BLaER1 (cell line): Measurements from ENCODE around the gene NSG1.

Source experiments
- H3K27ac ChIP-seq: shearing (Covaris generic); formaldehyde crosslinking; 2 replicates; pipeline ENCODE4 v1.8.1; 2022
- H3K27me3 ChIP-seq: shearing (Covaris generic); formaldehyde crosslinking; 2 replicates; pipeline ENCODE4 v1.8.1; 2022
- H3K36me3 ChIP-seq: shearing (Covaris generic); formaldehyde crosslinking; 2 replicates; pipeline ENCODE4 v1.8.1; 2022
- H3K4me1 ChIP-seq: shearing (Covaris generic); formaldehyde crosslinking; 2 replicates; pipeline ENCODE4 v1.8.1; 2022
- H3K4me2 ChIP-seq: shearing (Covaris generic); formaldehyde crosslinking; 2 replicates; pipeline ENCODE4 v1.8.1; 2022
- H3K4me3 ChIP-seq: shearing (Covaris generic); formaldehyde crosslinking; 2 replicates; pipeline ENCODE4 v1.8.1; 2022
- H3K9ac ChIP-seq: shearing (Covaris generic); formaldehyde crosslinking; 2 replicates; pipeline ENCODE4 v1.8.1; 2022
- H3K9me3 ChIP-seq: shearing (Covaris generic); formaldehyde crosslinking; 2 replicates; pipeline ENCODE4 v1.8.1; 2022
- H4K20me1 ChIP-seq: shearing (Covaris generic); formaldehyde crosslinking; 2 replicates; pipeline ENCODE4 v1.8.1; 2022
- Cebpa-rat ChIP-seq: shearing (Covaris generic); IDR thresholded peaks from 2 replicates; pipeline ENCODE4 v1.8.1; 2022

Gene NSG1

GRCh38 chr4:4395849-4396627 is 9.1 kb downstream of the NSG1 start:
- H3K4me1 ChIP-seq: peaks cover 18% of the 10 kb centered on the region
- H3K36me3 ChIP-seq: no peaks in the 10 kb centered on the region
- H3K4me2 ChIP-seq: peak overlapping the region; percentile 54
- no peak overlapping the region for H3K4me3 ChIP-seq
- peaks cover 10% of the 10 kb centered on the region for H3K9me3 ChIP-seq
- no peak for TF ChIP-seq Cebpa-rat
- peaks cover 44% of the 10 kb centered on the region for H3K27me3 ChIP-seq
- H3K9ac ChIP-seq: no peak overlapping the region
- H3K27ac ChIP-seq: no peak overlapping the region
- H4K20me1 ChIP-seq: peaks cover 24% of the 10 kb centered on the region; the same call in 1 of the 2 replicates

GRCh38 chr4:4396628-4397440 is 9.9 kb downstream of the NSG1 start:
- Histone ChIP-seq H3K36me3 (no peaks in the 10 kb centered on the region), H4K20me1 (peaks cover 24% of the 10 kb centered on the region; the same call in 1 of the 2 replicates), H3K9me3 (peaks cover 10% of the 10 kb centered on the region), H3K4me2 (peak overlapping the region; percentile 54), H3K4me1 (peaks cover 18% of the 10 kb centered on the region), H3K27me3 (peaks cover 40% of the 10 kb centered on the region), H3K27ac (no peak overlapping the region), H3K9ac (no peak overlapping the region), H3K4me3 (no peak overlapping the region)
- no peak for TF ChIP-seq Cebpa-rat

GRCh38 chr4:4397441-4397819 is 10.5 kb downstream of the NSG1 start:
- no peaks in the 10 kb centered on the region for H3K36me3 ChIP-seq
- no peak overlapping the region for H3K9ac ChIP-seq
- H3K27ac ChIP-seq: no peak overlapping the region

GRCh38 chr4:4398430-4398829 is 11.5 kb downstream of the NSG1 start:
- H3K4me2 ChIP-seq: no peak overlapping the region
- H3K36me3 ChIP-seq: no peaks in the 10 kb centered on the region
- peaks cover 10% of the 10 kb centered on the region for H3K9me3 ChIP-seq
- H4K20me1 ChIP-seq: peaks cover 24% of the 10 kb centered on the region; the same call in 1 of the 2 replicates
- H3K27ac ChIP-seq: no peak overlapping the region
- peaks cover 40% of the 10 kb centered on the region for H3K27me3 ChIP-seq
- H3K4me3 ChIP-seq: no peak overlapping the region
- H3K4me1 ChIP-seq: peaks cover 18% of the 10 kb centered on the region
- no peak for TF ChIP-seq Cebpa-rat
- no peak overlapping the region for H3K9ac ChIP-seq

More at GRCh38 chr4:4397441-4397819, 10.5 kb downstream of the NSG1 start:
- H3K4me3 ChIP-seq: no peak overlapping the region
- H3K9me3 ChIP-seq: peaks cover 10% of the 10 kb centered on the region
- peaks cover 40% of the 10 kb centered on the region for H3K27me3 ChIP-seq
- peaks cover 24% of the 10 kb centered on the region; the same call in 1 of the 2 replicates for H4K20me1 ChIP-seq
- TF ChIP-seq Cebpa-rat: no peak
- H3K4me2 ChIP-seq: no peak overlapping the region
- H3K4me1 ChIP-seq: peaks cover 18% of the 10 kb centered on the region

- H3K27ac ChIP-seq: no peak overlapping the region
Measured at GRCh38 chr4:4401036-4401435, 14.1 kb downstream of the NSG1 start.

GRCh38 chr4:4402966-4403365 is 16.1 kb downstream of the NSG1 start:
- Histone ChIP-seq H3K36me3 (no peaks in the 10 kb centered on the region), H3K9ac (no peak overlapping the region), H3K4me3 (no peak overlapping the region), H3K27me3 (peaks cover 31% of the 10 kb centered on the region), H3K4me2 (no peak overlapping the region), H3K9me3 (peaks cover 10% of the 10 kb centered on the region), H4K20me1 (0 out of 2 replicates have a peak, but pooled peaks cover 6% of the 10 kb centered on the region), H3K27ac (no peak overlapping the region), H3K4me1 (peaks cover 27% of the 10 kb centered on the region)
- TF ChIP-seq Cebpa-rat: no peak

More at GRCh38 chr4:4401036-4401435, 14.1 kb downstream of the NSG1 start:
- TF ChIP-seq Cebpa-rat: no peak
- Histone ChIP-seq H4K20me1 (peaks cover 4% of the 10 kb centered on the region; the same call in 1 of the 2 replicates), H3K9me3 (peaks cover 10% of the 10 kb centered on the region), H3K4me1 (peaks cover 16% of the 10 kb centered on the region), H3K4me3 (no peak overlapping the region), H3K9ac (no peak overlapping the region), H3K36me3 (no peaks in the 10 kb centered on the region), H3K4me2 (no peak overlapping the region), H3K27me3 (peaks cover 27% of the 10 kb centered on the region)

- H3K4me3 ChIP-seq: no peak overlapping the region
- H3K9me3 ChIP-seq: no peaks in the 10 kb centered on the region
- peak overlapping the region; percentile 74; the same call in 1 of the 2 replicates for H3K4me2 ChIP-seq
- TF ChIP-seq Cebpa-rat: no peak
- H3K4me1 ChIP-seq: peaks cover 38% of the 10 kb centered on the region
- H4K20me1 ChIP-seq: 0 out of 2 replicates have a peak, but pooled peaks cover 6% of the 10 kb centered on the region
- H3K27ac ChIP-seq: no peak overlapping the region
- no peaks in the 10 kb centered on the region for H3K36me3 ChIP-seq
- H3K9ac ChIP-seq: no peak overlapping the region
- peaks cover 42% of the 10 kb centered on the region for H3K27me3 ChIP-seq
Measured at GRCh38 chr4:4405358-4405962, 18.6 kb downstream of the NSG1 start.

GRCh38 chr4:4406455-4407298 is 19.8 kb downstream of the NSG1 start:
- H3K36me3 ChIP-seq: no peaks in the 10 kb centered on the region
- peaks cover 38% of the 10 kb centered on the region for H3K4me1 ChIP-seq
- peak overlapping the region; percentile 74 for H3K4me2 ChIP-seq
- TF ChIP-seq Cebpa-rat: no peak
- 0 out of 2 replicates have a peak overlapping the region, but pooled peaks have one; percentile 15 for H3K4me3 ChIP-seq
- 0 out of 2 replicates have a peak, but pooled peaks cover 6% of the 10 kb centered on the region for H4K20me1 ChIP-seq
- peaks cover 42% of the 10 kb centered on the region for H3K27me3 ChIP-seq
- H3K27ac ChIP-seq: peak overlapping the region; percentile 24; the same call in 1 of the 2 replicates
- no peak overlapping the region for H3K9ac ChIP-seq
- H3K9me3 ChIP-seq: no peaks in the 10 kb centered on the region
